Fibroblast of lung (primary cell): ENCODE results near the gene GLT6D1.

ENCODE experiments used
- CTCF ChIP-seq, 2 donors: IDR thresholded peaks in 1 of 2; conservative IDR thresholded peaks in 1 of 2; 1 replicate in 1 of 2; 2 replicates in 1 of 2; pipeline ENCODE4 v1.5.1; 2011 to 2012; ENCODE audit warnings: low read length in 2 of 2, control low read depth in 1 of 2, inconsistent platforms in 1 of 2, low read depth in 1 of 2, mild to moderate bottlenecking in 1 of 2
- EZH2 ChIP-seq: IDR thresholded peaks from 2 replicates; pipeline ENCODE4 v1.5.1; 2012; ENCODE audit warnings: low read length, control low read depth, mild to moderate bottlenecking; ENCODE audit errors: missing control alignments

GRCh38 chr9:135669616-135670285, 30.4 kb upstream of the GLT6D1 start:
- TF ChIP-seq CTCF (conservative IDR thresholded peaks at IDR 0.05 in 1 of 2, IDR thresholded peaks at IDR 0.05 in 1 of 2; ENCODE audit: low read depth in 1 of 2, low read length in 2 of 2) (no peak), EZH2 (no peak)
